ENCODE data around the gene COL26A1.

Gene COL26A1

DNA sequence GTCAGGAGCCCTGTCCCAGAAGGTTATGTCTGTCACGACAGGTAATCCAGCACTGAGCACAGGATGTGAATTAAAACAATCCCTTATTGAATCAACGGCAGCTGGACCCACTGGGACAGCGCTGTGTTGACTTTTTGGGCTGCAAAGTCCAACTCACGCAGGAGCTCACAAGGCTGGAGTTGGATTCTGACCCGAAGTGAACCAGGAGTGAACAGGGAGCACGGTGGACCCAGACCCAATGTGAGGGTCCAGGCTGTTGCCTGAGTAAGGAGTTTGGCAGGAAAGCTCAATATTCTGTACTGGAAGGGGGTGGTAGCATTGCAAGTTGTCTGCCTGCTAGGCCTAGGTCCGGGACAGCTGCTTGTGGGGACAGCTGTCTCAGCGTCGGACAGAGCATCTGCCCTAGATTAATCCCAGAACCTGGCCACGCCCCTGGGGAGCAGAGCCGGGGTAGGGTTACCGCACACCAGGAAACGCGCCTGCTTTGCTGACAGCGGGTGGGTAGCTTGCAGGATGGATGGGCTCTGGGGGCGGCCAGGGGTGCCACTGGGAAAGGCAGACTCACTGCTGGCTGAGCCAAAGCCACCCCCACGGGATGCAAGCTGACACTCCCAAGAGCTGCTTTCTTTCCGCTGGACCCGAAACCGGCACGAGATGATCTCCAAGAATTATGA, 24.0 kb downstream of the COL26A1 start (continued):
- TF ChIP-seq KLF9 (tag by site-specific recombination; IDR thresholded peaks at IDR 0.05; ENCODE audit: low read depth) (peak; percentile 39; the same call in 1 of the 2 replicates), ZNF221 (tag by site-specific recombination; IDR thresholded peaks at IDR 0.05; ENCODE audit: borderline replicate concordance) (no peak), ZNF621 (tag by site-specific recombination; IDR thresholded peaks at IDR 0.05) (no peak), ZNF600 (tag by site-specific recombination; IDR thresholded peaks at IDR 0.05) (peak; percentile 84), BCL11A (tag by site-specific recombination; IDR thresholded peaks at IDR 0.05; ENCODE audit: low read depth) (no peak), BCL6B (tag by site-specific recombination; IDR thresholded peaks at IDR 0.05) (peak; percentile 35; the same call in 1 of the 2 replicates), KLF1 (tag by site-specific recombination; IDR thresholded peaks at IDR 0.05) (peak; percentile 61; the same call in 1 of the 2 replicates), ZBTB7A (tag by site-specific recombination; IDR thresholded peaks at IDR 0.05; ENCODE audit: low read depth) (no peak), ZNF664 (tag by site-specific recombination; IDR thresholded peaks at IDR 0.05) (no peak), GLIS2 (tag by site-specific recombination; IDR thresholded peaks at IDR 0.05) (peak; percentile 81), ZBTB48 (tag by site-specific recombination; IDR thresholded peaks at IDR 0.05) (no peak), OSR2 (tag by site-specific recombination; IDR thresholded peaks at IDR 0.05) (no peak; the same call in 1 of the 2 replicates), ZNF423 (tag by site-specific recombination; IDR thresholded peaks at IDR 0.05) (0 out of 2 replicates have a peak, but pooled peaks have one; percentile 58), EGR2 (tag by site-specific recombination; IDR thresholded peaks at IDR 0.05; ENCODE audit: low read depth) (peak; percentile 95), ZNF48 (tag by site-specific recombination; IDR thresholded peaks at IDR 0.05) (no peak), KLF8 (tag by site-specific recombination; IDR thresholded peaks at IDR 0.05) (no peak), ZNF701 (tag by site-specific recombination; IDR thresholded peaks at IDR 0.05) (no peak), ZNF140 (tag by site-specific recombination; IDR thresholded peaks at IDR 0.05) (no peak), PATZ1 (tag by site-specific recombination; IDR thresholded peaks at IDR 0.05) (peak; percentile 86), ZFHX2 (tag by site-specific recombination; conservative IDR thresholded peaks at IDR 0.05) (peak; percentile 95)
- TF ChIP-seq, protein P1, sequence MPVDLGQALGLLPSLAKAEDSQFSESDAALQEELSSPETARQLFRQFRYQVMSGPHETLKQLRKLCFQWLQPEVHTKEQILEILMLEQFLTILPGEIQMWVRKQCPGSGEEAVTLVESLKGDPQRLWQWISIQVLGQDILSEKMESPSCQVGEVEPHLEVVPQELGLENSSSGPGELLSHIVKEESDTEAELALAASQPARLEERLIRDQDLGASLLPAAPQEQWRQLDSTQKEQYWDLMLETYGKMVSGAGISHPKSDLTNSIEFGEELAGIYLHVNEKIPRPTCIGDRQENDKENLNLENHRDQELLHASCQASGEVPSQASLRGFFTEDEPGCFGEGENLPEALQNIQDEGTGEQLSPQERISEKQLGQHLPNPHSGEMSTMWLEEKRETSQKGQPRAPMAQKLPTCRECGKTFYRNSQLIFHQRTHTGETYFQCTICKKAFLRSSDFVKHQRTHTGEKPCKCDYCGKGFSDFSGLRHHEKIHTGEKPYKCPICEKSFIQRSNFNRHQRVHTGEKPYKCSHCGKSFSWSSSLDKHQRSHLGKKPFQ (tag by site-specific recombination; IDR thresholded peaks at IDR 0.05): no peak
- TF ChIP-seq, protein P2, sequence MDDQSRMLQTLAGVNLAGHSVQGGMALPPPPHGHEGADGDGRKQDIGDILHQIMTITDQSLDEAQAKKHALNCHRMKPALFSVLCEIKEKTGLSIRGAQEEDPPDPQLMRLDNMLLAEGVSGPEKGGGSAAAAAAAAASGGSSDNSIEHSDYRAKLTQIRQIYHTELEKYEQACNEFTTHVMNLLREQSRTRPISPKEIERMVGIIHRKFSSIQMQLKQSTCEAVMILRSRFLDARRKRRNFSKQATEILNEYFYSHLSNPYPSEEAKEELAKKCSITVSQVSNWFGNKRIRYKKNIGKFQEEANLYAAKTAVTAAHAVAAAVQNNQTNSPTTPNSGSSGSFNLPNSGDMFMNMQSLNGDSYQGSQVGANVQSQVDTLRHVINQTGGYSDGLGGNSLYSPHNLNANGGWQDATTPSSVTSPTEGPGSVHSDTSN (CRISPR knock-in tag; IDR thresholded peaks at IDR 0.05): no peak
- TF ChIP-seq, protein P3, sequence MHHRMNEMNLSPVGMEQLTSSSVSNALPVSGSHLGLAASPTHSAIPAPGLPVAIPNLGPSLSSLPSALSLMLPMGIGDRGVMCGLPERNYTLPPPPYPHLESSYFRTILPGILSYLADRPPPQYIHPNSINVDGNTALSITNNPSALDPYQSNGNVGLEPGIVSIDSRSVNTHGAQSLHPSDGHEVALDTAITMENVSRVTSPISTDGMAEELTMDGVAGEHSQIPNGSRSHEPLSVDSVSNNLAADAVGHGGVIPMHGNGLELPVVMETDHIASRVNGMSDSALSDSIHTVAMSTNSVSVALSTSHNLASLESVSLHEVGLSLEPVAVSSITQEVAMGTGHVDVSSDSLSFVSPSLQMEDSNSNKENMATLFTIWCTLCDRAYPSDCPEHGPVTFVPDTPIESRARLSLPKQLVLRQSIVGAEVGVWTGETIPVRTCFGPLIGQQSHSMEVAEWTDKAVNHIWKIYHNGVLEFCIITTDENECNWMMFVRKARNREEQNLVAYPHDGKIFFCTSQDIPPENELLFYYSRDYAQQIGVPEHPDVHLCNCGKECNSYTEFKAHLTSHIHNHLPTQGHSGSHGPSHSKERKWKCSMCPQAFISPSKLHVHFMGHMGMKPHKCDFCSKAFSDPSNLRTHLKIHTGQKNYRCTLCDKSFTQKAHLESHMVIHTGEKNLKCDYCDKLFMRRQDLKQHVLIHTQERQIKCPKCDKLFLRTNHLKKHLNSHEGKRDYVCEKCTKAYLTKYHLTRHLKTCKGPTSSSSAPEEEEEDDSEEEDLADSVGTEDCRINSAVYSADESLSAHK (tag by site-specific recombination; IDR thresholded peaks at IDR 0.05): no peak
- TF ChIP-seq, protein P4, sequence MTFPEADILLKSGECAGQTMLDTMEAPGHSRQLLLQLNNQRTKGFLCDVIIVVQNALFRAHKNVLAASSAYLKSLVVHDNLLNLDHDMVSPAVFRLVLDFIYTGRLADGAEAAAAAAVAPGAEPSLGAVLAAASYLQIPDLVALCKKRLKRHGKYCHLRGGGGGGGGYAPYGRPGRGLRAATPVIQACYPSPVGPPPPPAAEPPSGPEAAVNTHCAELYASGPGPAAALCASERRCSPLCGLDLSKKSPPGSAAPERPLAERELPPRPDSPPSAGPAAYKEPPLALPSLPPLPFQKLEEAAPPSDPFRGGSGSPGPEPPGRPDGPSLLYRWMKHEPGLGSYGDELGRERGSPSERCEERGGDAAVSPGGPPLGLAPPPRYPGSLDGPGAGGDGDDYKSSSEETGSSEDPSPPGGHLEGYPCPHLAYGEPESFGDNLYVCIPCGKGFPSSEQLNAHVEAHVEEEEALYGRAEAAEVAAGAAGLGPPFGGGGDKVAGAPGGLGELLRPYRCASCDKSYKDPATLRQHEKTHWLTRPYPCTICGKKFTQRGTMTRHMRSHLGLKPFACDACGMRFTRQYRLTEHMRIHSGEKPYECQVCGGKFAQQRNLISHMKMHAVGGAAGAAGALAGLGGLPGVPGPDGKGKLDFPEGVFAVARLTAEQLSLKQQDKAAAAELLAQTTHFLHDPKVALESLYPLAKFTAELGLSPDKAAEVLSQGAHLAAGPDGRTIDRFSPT (tag by site-specific recombination; IDR thresholded peaks at IDR 0.05): no peak
- TF ChIP-seq, protein P5, sequence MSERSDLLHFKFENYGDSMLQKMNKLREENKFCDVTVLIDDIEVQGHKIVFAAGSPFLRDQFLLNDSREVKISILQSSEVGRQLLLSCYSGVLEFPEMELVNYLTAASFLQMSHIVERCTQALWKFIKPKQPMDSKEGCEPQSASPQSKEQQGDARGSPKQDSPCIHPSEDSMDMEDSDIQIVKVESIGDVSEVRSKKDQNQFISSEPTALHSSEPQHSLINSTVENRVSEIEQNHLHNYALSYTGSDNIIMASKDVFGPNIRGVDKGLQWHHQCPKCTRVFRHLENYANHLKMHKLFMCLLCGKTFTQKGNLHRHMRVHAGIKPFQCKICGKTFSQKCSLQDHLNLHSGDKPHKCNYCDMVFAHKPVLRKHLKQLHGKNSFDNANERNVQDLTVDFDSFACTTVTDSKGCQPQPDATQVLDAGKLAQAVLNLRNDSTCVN (tag by site-specific recombination; optimal IDR thresholded peaks at IDR 0.05): no peak
